Uterus (tissue), 4 donors: ENCODE results near the gene GPR50. TPM values are rescaled to one million over a fixed set of nuclear protein-coding genes. Genes with fewer than 3 reads are reported as not detected.

Source experiments
- DNase-seq, 2 donors: peaks; one replicate each; pipeline ENCODE4 v3.0.0-alpha.2; 2019 to 2020
- H3K27ac ChIP-seq, 2 donors: fragments of 200-600 bp; sonication (generic); 1 replicate in 1 of 2; 2 replicates in 1 of 2; pipeline ENCODE4 v1.5.1; 2016 to 2018
- H3K27me3 ChIP-seq, 2 donors: fragments of 200-600 bp; sonication (generic); one replicate each; pipeline ENCODE4 v1.5.1; 2018 to 2019; ENCODE audit warnings: control low read depth in 1 of 2
- H3K36me3 ChIP-seq, 2 donors: fragments of 200-600 bp; sonication (generic); one replicate each; pipeline ENCODE4 v1.5.1; 2019; ENCODE audit warnings: control low read depth in 1 of 2
- H3K4me1 ChIP-seq, 2 donors: fragments of 200-600 bp; sonication (generic); one replicate each; pipeline ENCODE4 v1.5.1; 2018 to 2019; ENCODE audit warnings: control low read depth in 1 of 2
- H3K4me3 ChIP-seq, 2 donors: fragments of 200-600 bp; sonication (generic); 1 replicate in 1 of 2; 2 replicates in 1 of 2; pipeline ENCODE4 v1.5.1; 2018 to 2019; ENCODE audit warnings: mild to moderate bottlenecking in 1 of 2
- H3K9me3 ChIP-seq, 2 donors: fragments of 200-600 bp; sonication (generic); one replicate each; pipeline ENCODE4 v1.5.1; 2019; ENCODE audit warnings: control low read depth in 1 of 2
- CTCF ChIP-seq, 4 experiments: fragments of 200-600 bp in 2 of 4; fragments of 450-650 bp in 2 of 4; sonication (generic) in 2 of 4; IDR thresholded peaks; one replicate each; pipeline ENCODE4 v1.5.1; 2016 to 2019; ENCODE audit warnings: antibody characterized with exemption in 4 of 4, mild to moderate bottlenecking in 2 of 4, moderate library complexity in 1 of 4
- POLR2A ChIP-seq, 2 donors: fragments of 450-650 bp; IDR thresholded peaks; one replicate each; pipeline ENCODE4 v1.6.1; 2016; ENCODE audit warnings: antibody characterized with exemption in 2 of 2, mild to moderate bottlenecking in 1 of 2, moderate library complexity in 1 of 2
- intact Hi-C: fragments of 100-400 bp; cut with DNase I; formaldehyde crosslinking; loops from one replicate; pipeline ENCODE4 v1.15.1; 2023; ENCODE audit warnings: low total_unique reads
- total RNA-seq, 4 donors: library from RNA; depleted of rRNA in 3 of 4; stranded (reverse); fragments of >200 nt in 3 of 4; gene quantifications; one replicate each; pipeline versions ENCODE4 v1.1.0 to v1.2.4, GENCODE V29; 2014 to 2023
- donor health status: DM: yes; HTN: yes; CAD: no.

GPR50 gene
- total RNA-seq, 4 donors from 2014 or later: 0.82 TPM; not detected in 3

GRCh38 chrX:151155234-151155633 lies 21.1 kb upstream of the GPR50 start:
- H3K9me3 ChIP-seq: no peaks in the 10 kb centered on the region
- intact Hi-C loops: no loop called here
- H3K27ac ChIP-seq: no peak overlapping the region
- H3K4me3 ChIP-seq: no peak overlapping the region
- TF ChIP-seq CTCF (IDR thresholded peaks at IDR 0.05) (no peak), POLR2A (IDR thresholded peaks at IDR 0.05) (no peak)
- H3K4me1 ChIP-seq: no peaks in the 10 kb centered on the region
- DNase-seq: no peak
- no peaks in the 10 kb centered on the region for H3K36me3 ChIP-seq
- H3K27me3 ChIP-seq: no peaks in the 10 kb centered on the region

DNA sequence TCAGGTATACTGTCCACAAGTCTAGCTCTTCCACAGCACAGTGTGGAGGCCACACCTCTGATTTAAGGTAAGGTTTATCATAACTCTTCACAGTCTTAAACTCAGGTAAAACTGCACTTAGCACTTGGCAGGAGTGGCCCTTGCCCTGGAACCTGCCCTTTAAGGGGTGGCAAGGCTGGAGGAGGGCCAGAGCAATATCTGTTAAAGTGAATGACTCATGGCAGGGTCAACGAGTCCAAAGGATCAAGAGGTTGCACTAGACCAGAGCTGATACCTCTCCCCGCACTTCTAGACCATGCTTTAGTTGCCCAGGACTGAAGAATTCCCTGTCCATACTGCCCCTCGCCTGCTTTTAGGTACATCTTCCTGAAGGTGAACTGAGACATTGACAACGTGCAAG lies 14.7 kb upstream of the GPR50 start:
- Histone ChIP-seq H3K27me3 (no peaks in the 10 kb centered on the region), H3K27ac (no peak overlapping the region), H3K4me3 (no peak overlapping the region), H3K9me3 (no peaks in the 10 kb centered on the region), H3K4me1 (no peaks in the 10 kb centered on the region), H3K36me3 (no peaks in the 10 kb centered on the region)
- DNase-seq: no peak
- TF ChIP-seq POLR2A (IDR thresholded peaks at IDR 0.05): no peak
- TF ChIP-seq CTCF (IDR thresholded peaks at IDR 0.05): no peak
- intact Hi-C loops: no loop called here

GRCh38 chrX:151167791-151168345 lies 8.5 kb upstream of the GPR50 start:
- TF ChIP-seq CTCF (IDR thresholded peaks at IDR 0.05) (no peak), POLR2A (IDR thresholded peaks at IDR 0.05) (no peak)

GRCh38 chrX:151169783-151170182 lies 6.6 kb upstream of the GPR50 start:
- intact Hi-C loops: no loop called here
- H3K4me3 ChIP-seq: no peak overlapping the region
- H3K36me3 ChIP-seq: no peaks in the 10 kb centered on the region
- DNase-seq: no peak
- no peaks in the 10 kb centered on the region for H3K4me1 ChIP-seq
- H3K27ac ChIP-seq: no peak overlapping the region
- H3K9me3 ChIP-seq: no peaks in the 10 kb centered on the region
- H3K27me3 ChIP-seq: peaks cover 0 to 5% of the 10 kb centered on the region in 2 donors
- TF ChIP-seq CTCF (IDR thresholded peaks at IDR 0.05) (no peak), POLR2A (IDR thresholded peaks at IDR 0.05) (no peak)

More at GRCh38 chrX:151167791-151168345, 8.5 kb upstream of the GPR50 start:
- Histone ChIP-seq H3K27me3 (no peaks in the 10 kb centered on the region), H3K27ac (no peak overlapping the region), H3K4me1 (no peaks in the 10 kb centered on the region), H3K9me3 (no peaks in the 10 kb centered on the region), H3K4me3 (no peak overlapping the region), H3K36me3 (no peaks in the 10 kb centered on the region)
- no peak for DNase-seq
- intact Hi-C loops: no loop called here

GRCh38 chrX:151174581-151175282 lies 1.7 kb upstream of the GPR50 start:
- TF ChIP-seq POLR2A (IDR thresholded peaks at IDR 0.05): no peak
- no peak for TF ChIP-seq CTCF (IDR thresholded peaks at IDR 0.05)
- DNase-seq: no peak
- Histone ChIP-seq H3K4me3 (no peak overlapping the region), H3K9me3 (peaks cover 0 to 5% of the 10 kb centered on the region in 2 donors), H3K4me1 (no peaks in the 10 kb centered on the region), H3K27me3 (peaks cover 5 to 6% of the 10 kb centered on the region in 2 donors), H3K27ac (no peak overlapping the region), H3K36me3 (no peaks in the 10 kb centered on the region)
- intact Hi-C loops: no loop called here
